ENCODE results near the gene EPS8L2. TPM values are rescaled to one million over a fixed set of nuclear protein-coding genes. Genes with fewer than 3 reads are reported as not detected.

EPS8L2 gene
- total and polyA plus RNA-seq, 11 donors: 0.72 to 15.5 (median 1.5) TPM

DNA sequence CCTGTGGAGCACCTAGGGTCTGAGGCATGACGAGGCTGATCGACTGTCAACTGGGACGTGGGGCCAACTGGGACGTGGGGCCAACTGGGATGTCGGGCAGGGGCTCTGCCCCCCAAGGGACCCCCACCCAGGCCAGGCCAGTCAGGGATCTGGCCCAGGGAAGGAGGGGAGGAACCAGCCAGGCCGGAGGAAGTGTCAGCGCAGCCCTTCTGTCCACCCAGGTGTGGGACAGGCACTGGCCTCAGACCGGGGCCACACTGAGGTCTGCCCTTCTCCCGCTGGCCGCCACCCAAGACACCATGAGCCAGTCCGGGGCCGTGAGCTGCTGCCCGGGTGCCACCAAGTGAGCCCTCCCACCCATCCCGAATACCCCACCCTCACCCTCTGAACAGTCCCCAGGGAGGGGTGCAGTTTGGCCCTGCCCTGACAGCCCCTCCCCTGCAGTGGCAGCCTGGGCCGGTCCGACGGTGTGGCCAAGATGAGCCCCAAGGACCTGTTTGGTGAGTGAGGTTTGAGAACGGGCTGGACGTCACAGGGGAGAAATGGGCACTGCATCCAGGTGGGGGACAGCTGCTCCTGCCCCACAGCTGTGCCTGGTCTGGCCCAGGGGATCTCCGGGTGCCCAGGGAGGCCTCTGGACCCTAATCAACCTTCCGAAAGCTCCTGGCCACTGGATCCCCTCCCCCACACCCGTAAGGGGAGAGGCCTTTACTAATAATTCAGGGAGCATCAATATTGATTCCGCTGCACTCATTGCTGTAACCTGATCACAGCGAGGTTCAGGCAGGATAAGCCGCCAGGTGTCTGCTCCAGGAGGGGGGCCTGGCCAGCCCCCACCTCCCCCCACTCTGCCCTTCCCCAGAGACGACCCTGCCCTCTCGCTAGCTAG is 3.3 kb downstream of the EPS8L2 start:
- peaks cover 0 to 4% (median 0%) of the 10 kb centered on the region in 9 donors for H3K36me3 ChIP-seq
- intact Hi-C loops (cut with DNase I): no loop called here
- H3K4me3 ChIP-seq: no peak overlapping the region
- peaks cover 0 to 62% (median 18%) of the 10 kb centered on the region in 9 donors for H3K27me3 ChIP-seq
- ATAC-seq: no peak
- TF ChIP-seq POLR2A (IDR thresholded peaks at IDR 0.05) (no peak), CTCF (IDR thresholded peaks at IDR 0.05) (no peak)
- no peaks in the 10 kb centered on the region for H3K9me3 ChIP-seq
- H3K27ac ChIP-seq: no peak overlapping the region
- 67 to 75% (median 70%) methylated on average over 17 to 27 of the region's 27 CpGs for WGBS, 4 donors
- peaks cover 0 to 38% (median 15%) of the 10 kb centered on the region in 12 donors for H3K4me1 ChIP-seq
- DNase-seq: peak in 1 of 5 donors; percentile 58

GRCh38 chr11:714436-714835 is 8.4 kb downstream of the EPS8L2 start:
- 93 to 98% (median 96%) methylated on average over 6 of the region's 6 CpGs for WGBS, 4 donors
- no peak overlapping the region for H3K4me3 ChIP-seq
- H3K27ac ChIP-seq: no peak overlapping the region

DNA sequence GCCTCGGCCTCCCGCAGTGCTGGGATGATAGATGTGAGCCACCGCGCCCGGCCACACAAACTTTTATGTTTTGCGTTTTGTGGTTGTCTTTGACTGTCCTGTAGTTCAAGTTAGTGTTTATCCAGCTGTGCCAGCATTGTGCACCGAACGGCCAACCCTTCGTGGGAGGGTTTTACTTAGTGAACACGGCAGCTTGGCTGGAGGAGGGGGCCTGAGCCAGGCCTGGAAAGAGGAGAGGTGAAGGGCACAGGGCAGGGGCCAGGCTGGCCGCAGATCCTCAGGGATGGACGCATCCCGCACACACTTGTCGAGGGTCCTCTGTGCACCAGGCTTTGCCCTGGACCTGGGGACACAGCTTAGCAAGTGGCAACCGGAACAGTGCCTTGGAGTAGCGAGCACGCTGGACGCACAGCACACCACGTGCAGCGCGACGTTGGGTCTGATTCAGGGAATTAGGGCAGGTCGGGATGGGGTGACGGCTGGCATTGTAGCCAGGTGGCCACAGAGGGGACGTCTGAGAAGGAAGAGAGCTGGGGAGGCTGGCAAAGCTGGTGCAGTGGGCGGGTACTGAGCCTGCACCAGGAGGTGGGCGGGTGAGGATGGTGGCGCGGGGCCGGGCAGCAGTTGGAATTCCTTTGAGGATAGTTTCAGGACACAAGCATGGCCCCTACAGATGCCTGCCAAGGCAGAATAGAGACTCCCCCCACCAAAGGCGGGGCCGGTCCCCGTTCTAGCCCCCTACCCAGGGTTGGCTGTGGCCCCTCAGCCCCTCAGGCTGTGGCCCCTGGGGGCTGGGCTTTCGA is 13.4 kb downstream of the EPS8L2 start:
- peaks cover 19 to 49% (median 37%) of the 10 kb centered on the region in 9 donors for H3K27me3 ChIP-seq
- intact Hi-C loops (cut with DNase I): loop anchor here in 5 of 10 donors (5.0 to 10.0 kb wide), 3 partner anchors 55 to 162 kb away; no protein-coding TSS in a partner anchor
- no peak overlapping the region for H3K27ac ChIP-seq
- ATAC-seq: no peak
- WGBS, 4 donors: 80 to 84% (median 81%) methylated on average over 30 to 34 of the region's 34 CpGs
- TF ChIP-seq POLR2A (IDR thresholded peaks at IDR 0.05): no peak
- TF ChIP-seq CTCF (IDR thresholded peaks at IDR 0.05): no peak
- H3K36me3 ChIP-seq: no peaks in the 10 kb centered on the region
- H3K4me1 ChIP-seq: peaks cover 0 to 18% (median 6%) of the 10 kb centered on the region in 12 donors
- H3K9me3 ChIP-seq: peaks cover 0 to 8% (median 0%) of the 10 kb centered on the region in 12 donors
- H3K4me3 ChIP-seq: no peak overlapping the region
- peak in 2 of 5 donors; percentile 20 to 37 for DNase-seq

More at GRCh38 chr11:714436-714835, 8.4 kb downstream of the EPS8L2 start:
- TF ChIP-seq CTCF (IDR thresholded peaks at IDR 0.05): no peak
- TF ChIP-seq POLR2A (IDR thresholded peaks at IDR 0.05): no peak
- intact Hi-C loops (cut with DNase I): no loop called here
- Histone ChIP-seq H3K4me1 (peaks cover 0 to 8% (median 0%) of the 10 kb centered on the region in 12 donors), H3K9me3 (peaks cover 0 to 8% (median 0%) of the 10 kb centered on the region in 12 donors), H3K36me3 (no peaks in the 10 kb centered on the region), H3K27me3 (peaks cover 0 to 31% (median 4%) of the 10 kb centered on the region in 9 donors)
- DNase-seq (no peak), ATAC-seq (no peak)
